GM12801 (cell line): ENCODE data around the gene TRPM2.

Source experiments
- CTCF ChIP-seq: IDR thresholded peaks from one replicate; pipeline ENCODE4 v1.5.1; 2011; ENCODE audit warnings: control low read depth; ENCODE audit not compliant: insufficient read length; ENCODE audit errors: extremely low read depth

The TRPM2 gene

GRCh38 chr21:44402323-44403105 is 49.1 kb downstream of the TRPM2 start:
- TF ChIP-seq CTCF = no peak

GRCh38 chr21:44403106-44404020 is 49.9 kb downstream of the TRPM2 start:
- TF ChIP-seq CTCF = no peak

GRCh38 chr21:44405091-44405947 is 51.9 kb downstream of the TRPM2 start:
- TF ChIP-seq CTCF = no peak

- no peak for TF ChIP-seq CTCF
These were observed 52.8 kb downstream of the TRPM2 start for GRCh38 chr21:44405948-44406872.

GRCh38 chr21:44406953-44407352 is 53.5 kb downstream of the TRPM2 start:
- TF ChIP-seq CTCF = no peak

- no peak for TF ChIP-seq CTCF
These were observed 54.1 kb downstream of the TRPM2 start for GRCh38 chr21:44407493-44407892.
